Gastroesophageal sphincter (tissue), 3 donors: ENCODE measurements around the gene SRSF9.

Source experiments
- EP300 ChIP-seq: sonication (generic); formaldehyde crosslinking; IDR thresholded peaks from one replicate; pipeline ENCODE4 v1.6.1; 2017; ENCODE audit warnings: antibody characterized with exemption, mild to moderate bottlenecking
- POLR2A ChIP-seq, 2 donors: fragments of 450-650 bp; IDR thresholded peaks; one replicate each; pipeline ENCODE4 v1.6.1; 2017; ENCODE audit warnings: antibody characterized with exemption in 2 of 2, mild to moderate bottlenecking in 2 of 2, moderate library complexity in 1 of 2
- POLR2AphosphoS5 ChIP-seq: sonication (generic); formaldehyde crosslinking; IDR thresholded peaks from one replicate; pipeline ENCODE4 v1.6.1; 2017; ENCODE audit warnings: antibody characterized with exemption
- TF ChIP-seq, protein P1 (sequence below), 4 experiments: fragments of 200-600 bp in 2 of 4; fragments of 450-650 bp in 2 of 4; sonication (generic) in 1 of 4; IDR thresholded peaks; one replicate each; pipeline ENCODE4 v1.5.1; 2017 to 2019; ENCODE audit warnings: antibody characterized with exemption in 4 of 4, mild to moderate bottlenecking in 2 of 4, moderate library complexity in 2 of 4

DNA sequence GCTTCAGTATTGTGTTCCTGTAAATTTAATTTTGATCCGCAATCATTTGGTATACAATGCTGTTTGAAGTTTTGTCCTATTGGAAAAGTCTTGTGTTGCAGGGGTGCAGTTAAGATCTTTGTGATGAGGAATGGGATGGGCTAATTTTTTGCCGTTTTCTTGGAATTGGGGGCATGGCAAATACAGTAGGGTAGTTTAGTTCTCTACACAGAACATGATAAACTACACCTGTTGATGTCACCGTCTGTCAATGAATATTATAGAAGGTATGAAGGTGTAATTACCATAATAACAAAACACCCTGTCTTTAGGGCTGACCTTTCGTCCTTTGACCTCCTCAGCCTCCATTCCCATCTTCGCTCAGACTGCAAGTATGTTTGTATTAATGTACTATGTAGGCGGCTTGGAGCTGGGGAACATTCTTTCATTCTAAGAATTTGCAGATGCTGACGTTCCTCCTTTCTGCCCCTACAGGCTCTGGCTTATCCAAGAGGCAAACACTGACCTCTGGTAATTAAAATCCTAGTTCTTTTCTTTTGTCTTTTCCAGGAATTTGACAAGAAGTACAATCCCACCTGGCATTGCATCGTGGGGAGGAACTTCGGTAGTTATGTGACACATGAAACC lies 28.1 kb upstream of the SRSF9 start:
- TF ChIP-seq, protein P1, sequence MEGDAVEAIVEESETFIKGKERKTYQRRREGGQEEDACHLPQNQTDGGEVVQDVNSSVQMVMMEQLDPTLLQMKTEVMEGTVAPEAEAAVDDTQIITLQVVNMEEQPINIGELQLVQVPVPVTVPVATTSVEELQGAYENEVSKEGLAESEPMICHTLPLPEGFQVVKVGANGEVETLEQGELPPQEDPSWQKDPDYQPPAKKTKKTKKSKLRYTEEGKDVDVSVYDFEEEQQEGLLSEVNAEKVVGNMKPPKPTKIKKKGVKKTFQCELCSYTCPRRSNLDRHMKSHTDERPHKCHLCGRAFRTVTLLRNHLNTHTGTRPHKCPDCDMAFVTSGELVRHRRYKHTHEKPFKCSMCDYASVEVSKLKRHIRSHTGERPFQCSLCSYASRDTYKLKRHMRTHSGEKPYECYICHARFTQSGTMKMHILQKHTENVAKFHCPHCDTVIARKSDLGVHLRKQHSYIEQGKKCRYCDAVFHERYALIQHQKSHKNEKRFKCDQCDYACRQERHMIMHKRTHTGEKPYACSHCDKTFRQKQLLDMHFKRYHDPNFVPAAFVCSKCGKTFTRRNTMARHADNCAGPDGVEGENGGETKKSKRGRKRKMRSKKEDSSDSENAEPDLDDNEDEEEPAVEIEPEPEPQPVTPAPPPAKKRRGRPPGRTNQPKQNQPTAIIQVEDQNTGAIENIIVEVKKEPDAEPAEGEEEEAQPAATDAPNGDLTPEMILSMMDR (IDR thresholded peaks at IDR 0.05) = no peak
- TF ChIP-seq POLR2A (IDR thresholded peaks at IDR 0.05) (no peak), POLR2AphosphoS5 (no peak), EP300 (no peak)
